ENCODE results near the gene LMNB1. TPM values are rescaled to one million over a fixed set of nuclear protein-coding genes. Genes with fewer than 3 reads are reported as not detected.
A peak's percentile ranks its signal among the peaks of the same experiment; 100 is the strongest.
"Not testable (repeated sequence)": the region's sequence is repeated elsewhere in the genome, so short reads cannot be mapped to it uniquely, and the experiment has no call there.

Gene LMNB1
- total RNA-seq, 1 experiment from 2014 or later, result 211 TPM

GRCh38 chr5:126852841-126853271 lies 75.9 kb downstream of the LMNB1 start:
- no peak overlapping the region; the same call in 1 of the 2 replicates for H2BK15ac ChIP-seq (ENCODE audit: low read depth, low read length)
- no peak overlapping the region for H2AK5ac ChIP-seq (ENCODE audit: insufficient read length, low read length)
- no peak overlapping the region for H3T11ph ChIP-seq (ENCODE audit: low read length)
- H3K18ac ChIP-seq (ENCODE audit: insufficient read length, low read depth, low read length), result no peak overlapping the region
- Mint-ChIP-seq H3K9me3 (peaks cover 3 to 8% of the 10 kb centered on the region in 2 experiments; a peak in 2 of 5 replicates), H3K27me3 (ENCODE audit: low read depth) (no peaks in the 10 kb centered on the region), H3K36me3 (ENCODE audit: insufficient read depth in 1 of 3, low read depth in 3 of 3) (peaks cover 24 to 31% (median 25%) of the 10 kb centered on the region in 3 experiments), H3K27ac (peak overlapping the region; percentile 29 to 94 (median 62); a peak in 2 of 7 replicates), H3K4me3 (no peak overlapping the region), H3K4me1 (peaks cover 39 to 49% of the 10 kb centered on the region in 2 experiments)
- peaks cover 13% of the 10 kb centered on the region for H3K4me1 ChIP-seq (ENCODE audit: insufficient read depth, low read length)
- H2BK12ac ChIP-seq (ENCODE audit: insufficient read length, low read depth, low read length), result no peak overlapping the region
- no peak for TF ChIP-seq CTCF (conservative IDR thresholded peaks at IDR 0.05)
- WGBS (ENCODE audit: extremely low coverage, insufficient read length, low lambda C conversion rate), result no CpG with 5 or more reads among the region's 7 CpGs
- no peak overlapping the region for H2BK5ac ChIP-seq (ENCODE audit: insufficient read length, low read length)
- H3K79me1 ChIP-seq (ENCODE audit: insufficient read depth, low read depth, low read length, poor library complexity, severe bottlenecking), result no peaks in the 10 kb centered on the region
- no peak overlapping the region for H4K8ac ChIP-seq (replicated peaks; ENCODE audit: insufficient read length, low read depth, low read length)
- H2BK120ac ChIP-seq (ENCODE audit: low read depth, low read length, poor library complexity, severe bottlenecking), result no peak overlapping the region
- H3K4ac ChIP-seq (ENCODE audit: low read depth, low read length), result no peak overlapping the region
- H3K9ac ChIP-seq (ENCODE audit: extremely low read depth, insufficient read length, low read length), result no peak overlapping the region
- no peaks in the 10 kb centered on the region for H3K79me2 ChIP-seq (ENCODE audit: insufficient read depth, low read length)
- no peaks in the 10 kb centered on the region for H3K9me3 ChIP-seq (ENCODE audit: control insufficient read depth, low read depth, low read length)
- no peak overlapping the region for H3K14ac ChIP-seq (ENCODE audit: insufficient read depth, low read length)
- H4K91ac ChIP-seq (ENCODE audit: insufficient read length, low read depth, low read length), result no peak overlapping the region
- no peak overlapping the region for H4K5ac ChIP-seq (ENCODE audit: insufficient read length, low read depth, low read length)
- H3K27ac ChIP-seq (ENCODE audit: insufficient read length, low read depth, low read length), result no peak overlapping the region
- H3K23ac ChIP-seq (ENCODE audit: insufficient read length, low read depth, low read length), result no peak overlapping the region
- DNase-seq, result no peak
- no peaks in the 10 kb centered on the region for H3K27me3 ChIP-seq (ENCODE audit: insufficient read depth, low read length)
- H3K23me2 ChIP-seq (ENCODE audit: insufficient read length, low read depth, low read length, poor library complexity, severe bottlenecking), result no peaks in the 10 kb centered on the region
- H4K20me1 ChIP-seq (ENCODE audit: control insufficient read depth, insufficient read depth, insufficient read length), result no peaks in the 10 kb centered on the region
- no peak overlapping the region for H2AFZ ChIP-seq (ENCODE audit: low read length)
- H2BK20ac ChIP-seq (ENCODE audit: low read depth, low read length, poor library complexity, severe bottlenecking), result no peak overlapping the region
- H3K56ac ChIP-seq (ENCODE audit: insufficient read length, low read depth, low read length), result no peak overlapping the region
- H3K4me2 ChIP-seq (ENCODE audit: insufficient read depth, insufficient read length, low read length), result no peak overlapping the region

- H3K4ac ChIP-seq (ENCODE audit: low read depth, low read length); H3K79me2 ChIP-seq (ENCODE audit: insufficient read depth, low read length); H3K27ac Mint-ChIP-seq; H2BK15ac ChIP-seq (ENCODE audit: low read depth, low read length); H3K4me3 Mint-ChIP-seq; H2BK5ac ChIP-seq (ENCODE audit: insufficient read length, low read length); H3K27ac ChIP-seq (ENCODE audit: insufficient read length, low read depth, low read length); H3K4me2 ChIP-seq (ENCODE audit: insufficient read depth, insufficient read length, low read length); H2AK5ac ChIP-seq (ENCODE audit: insufficient read length, low read length); H3T11ph ChIP-seq (ENCODE audit: low read length); H3K23ac ChIP-seq (ENCODE audit: insufficient read length, low read depth, low read length); H3K9me3 Mint-ChIP-seq; H4K20me1 ChIP-seq (ENCODE audit: control insufficient read depth, insufficient read depth, insufficient read length); H2AFZ ChIP-seq (ENCODE audit: low read length); H3K27me3 ChIP-seq (ENCODE audit: insufficient read depth, low read length); H3K14ac ChIP-seq (ENCODE audit: insufficient read depth, low read length); H3K56ac ChIP-seq (ENCODE audit: insufficient read length, low read depth, low read length); H4K5ac ChIP-seq (ENCODE audit: insufficient read length, low read depth, low read length); H3K18ac ChIP-seq (ENCODE audit: insufficient read length, low read depth, low read length); H4K8ac ChIP-seq (replicated peaks; ENCODE audit: insufficient read length, low read depth, low read length); H2BK12ac ChIP-seq (ENCODE audit: insufficient read length, low read depth, low read length); H3K27me3 Mint-ChIP-seq (ENCODE audit: low read depth); H3K79me1 ChIP-seq (ENCODE audit: insufficient read depth, low read depth, low read length, poor library complexity, severe bottlenecking); H4K91ac ChIP-seq (ENCODE audit: insufficient read length, low read depth, low read length); H3K9me3 ChIP-seq (ENCODE audit: control insufficient read depth, low read depth, low read length); DNase-seq; H2BK120ac ChIP-seq (ENCODE audit: low read depth, low read length, poor library complexity, severe bottlenecking); H3K23me2 ChIP-seq (ENCODE audit: insufficient read length, low read depth, low read length, poor library complexity, severe bottlenecking); H3K9ac ChIP-seq (ENCODE audit: extremely low read depth, insufficient read length, low read length); H2BK20ac ChIP-seq (ENCODE audit: low read depth, low read length, poor library complexity, severe bottlenecking): not testable (repeated sequence)
- H3K36me3 Mint-ChIP-seq (ENCODE audit: insufficient read depth in 1 of 3, low read depth in 3 of 3), result peaks cover 27 to 34% (median 29%) of the 10 kb centered on the region in 3 experiments
- peaks cover 13% of the 10 kb centered on the region for H3K4me1 ChIP-seq (ENCODE audit: insufficient read depth, low read length)
- H3K4me1 Mint-ChIP-seq, result peaks cover 43 to 47% of the 10 kb centered on the region in 2 experiments
- no CpG with 5 or more reads among the region's 27 CpGs for WGBS (ENCODE audit: extremely low coverage, insufficient read length, low lambda C conversion rate)
These were observed 76.8 kb downstream of the LMNB1 start for GRCh38 chr5:126853541-126854307.

Data from H9 (cell line).